ENCODE data around the gene TMEM141. TPM values are rescaled to one million over a fixed set of nuclear protein-coding genes. Genes with fewer than 3 reads are reported as not detected.

TMEM141 gene
- 42.9 TPM for polyA plus RNA-seq (2013, experiment 1 of 2; ENCODE audit: insufficient read length)
- 47.3 TPM for polyA plus RNA-seq (2013, experiment 2 of 2; ENCODE audit: insufficient read length)

GRCh38 chr9:136790640-136791515, at the start of gene TMEM141:
Gene TMEM141 (plus strand): TSS chr9:136791344. CDS start chr9:136791371, 27 bp downstream.
- DNase-seq = peak; percentile 99

GRCh38 chr9:136741883-136742571, 49.1 kb upstream of the TMEM141 start:
- DNase-seq = no peak

GRCh38 chr9:136742591-136743391, 48.4 kb upstream of the TMEM141 start, which contains the start of gene LCN10:
Gene LCN10 (minus strand): TSS chr9:136742940. CDS start chr9:136742903, 37 bp downstream.
- DNase-seq = no peak

- no peak for DNase-seq
Observed at GRCh38 chr9:136743639-136744211, 47.4 kb upstream of the TMEM141 start.

- DNase-seq = no peak
Observed at GRCh38 chr9:136744773-136745172, 46.4 kb upstream of the TMEM141 start.

GRCh38 chr9:136745389-136746154, 45.6 kb upstream of the TMEM141 start:
- DNase-seq = no peak

GRCh38 chr9:136746155-136746490, 45.0 kb upstream of the TMEM141 start:
- no peak for DNase-seq

GRCh38 chr9:136746621-136747020, 44.5 kb upstream of the TMEM141 start:
- no peak for DNase-seq

- no peak for DNase-seq
Observed at GRCh38 chr9:136747161-136748060, 43.7 kb upstream of the TMEM141 start.

- DNase-seq = no peak
Observed at GRCh38 chr9:136748201-136748600, 42.9 kb upstream of the TMEM141 start, which contains the start of gene LCN6. Gene LCN6 (minus strand): TSS chr9:136748525. CDS start chr9:136748483, 42 bp downstream.

- no peak for DNase-seq
Observed at GRCh38 chr9:136748666-136749611, 42.2 kb upstream of the TMEM141 start.

GRCh38 chr9:136750526-136750925, 40.6 kb upstream of the TMEM141 start:
- no peak for DNase-seq

- DNase-seq = no peak
Observed at GRCh38 chr9:136751244-136751643, 39.9 kb upstream of the TMEM141 start.

- DNase-seq = no peak
Observed at GRCh38 chr9:136751814-136752213, 39.3 kb upstream of the TMEM141 start.

GRCh38 chr9:136753371-136754058, 37.6 kb upstream of the TMEM141 start:
- no peak for DNase-seq

- no peak for DNase-seq
Observed at GRCh38 chr9:136754059-136754572, 37.0 kb upstream of the TMEM141 start.

- no peak for DNase-seq
Observed at GRCh38 chr9:136754626-136755301, 36.4 kb upstream of the TMEM141 start.

Data from fibroblast of skin of abdomen (primary cell).